NCI-H2196 (cell line): ENCODE data around the gene OR5AK2.
"Not testable (repeated sequence)": the region's sequence is repeated elsewhere in the genome, so short reads cannot be mapped to it uniquely, and the experiment has no call there.

Experiments
- DNase-seq: peaks from one replicate; lab custom pipeline; 2025; ENCODE audit not compliant: unreplicated experiment; lab: John Stamatoyannopoulos, UW

OR5AK2 gene, protein sequence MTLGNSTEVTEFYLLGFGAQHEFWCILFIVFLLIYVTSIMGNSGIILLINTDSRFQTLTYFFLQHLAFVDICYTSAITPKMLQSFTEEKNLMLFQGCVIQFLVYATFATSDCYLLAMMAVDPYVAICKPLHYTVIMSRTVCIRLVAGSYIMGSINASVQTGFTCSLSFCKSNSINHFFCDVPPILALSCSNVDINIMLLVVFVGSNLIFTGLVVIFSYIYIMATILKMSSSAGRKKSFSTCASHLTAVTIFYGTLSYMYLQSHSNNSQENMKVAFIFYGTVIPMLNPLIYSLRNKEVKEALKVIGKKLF

DNA sequence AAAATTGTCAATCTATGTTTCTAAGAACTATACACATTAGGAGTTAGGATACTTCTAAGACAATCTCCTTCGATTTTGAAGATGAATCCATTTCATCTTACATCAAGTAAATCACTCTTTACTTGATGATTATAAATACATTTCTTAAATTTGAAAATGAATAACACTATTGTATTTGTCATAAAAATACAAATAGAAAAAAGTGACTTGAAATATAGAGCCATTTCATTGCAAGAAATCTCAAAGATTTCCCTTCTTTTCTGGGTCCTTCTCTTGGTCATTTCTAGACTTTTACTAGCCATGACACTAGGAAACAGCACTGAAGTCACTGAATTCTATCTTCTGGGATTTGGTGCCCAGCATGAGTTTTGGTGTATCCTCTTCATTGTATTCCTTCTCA lies at the start of gene OR5AK2:
OR5AK2 (plus strand) TSS at position 301 of the 400 bp plus-strand sequence; CDS start at position 301, 0 bp downstream.
- DNase-seq, result no peak

DNA sequence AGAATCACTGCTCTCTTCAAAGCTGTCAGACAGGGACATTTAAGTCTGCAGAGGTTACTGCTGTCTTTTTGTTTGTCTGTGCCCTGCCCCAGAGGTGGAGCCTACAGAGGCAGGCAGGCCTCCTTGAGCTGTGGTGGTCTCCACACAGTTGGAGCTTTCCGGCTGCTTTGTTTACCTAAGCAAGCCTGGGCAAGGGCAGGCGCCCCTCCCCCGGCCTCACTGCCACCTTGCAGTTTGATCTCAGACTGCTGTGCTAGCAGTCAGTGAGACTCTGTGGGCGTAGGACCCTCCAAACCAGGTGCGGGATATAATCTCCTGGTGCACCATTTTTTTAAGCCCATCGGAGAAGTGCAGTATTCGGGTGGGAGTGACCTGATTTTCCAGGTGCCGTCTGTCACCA lies 43.2 kb upstream of the OR5AK2 start:
- not testable (repeated sequence) for DNase-seq

DNA sequence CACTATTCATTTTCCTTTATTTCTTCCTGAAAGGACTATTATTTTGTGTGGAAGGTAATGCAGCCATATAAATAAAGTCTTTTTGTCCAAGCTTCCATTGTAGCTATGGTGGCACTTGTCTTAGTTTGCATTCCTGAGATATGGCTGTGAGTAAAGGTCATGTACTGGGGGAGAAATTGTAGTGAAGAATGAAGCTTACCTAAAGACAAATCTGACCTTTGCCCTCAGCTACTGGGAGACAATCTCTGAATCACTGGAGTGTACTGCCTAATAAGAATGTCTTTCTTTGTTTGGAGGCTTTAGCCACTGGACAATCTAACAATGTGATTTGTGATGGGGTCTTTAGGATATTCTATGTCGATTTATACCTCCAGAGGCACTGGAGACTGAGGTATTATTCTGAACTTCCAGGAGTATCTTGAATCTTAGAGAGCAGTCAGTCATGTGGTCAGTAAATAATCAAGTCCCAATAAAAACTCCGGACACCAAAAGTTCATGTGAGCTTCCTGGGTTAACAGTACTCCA lies 39.7 kb upstream of the OR5AK2 start:
- no peak for DNase-seq

DNA sequence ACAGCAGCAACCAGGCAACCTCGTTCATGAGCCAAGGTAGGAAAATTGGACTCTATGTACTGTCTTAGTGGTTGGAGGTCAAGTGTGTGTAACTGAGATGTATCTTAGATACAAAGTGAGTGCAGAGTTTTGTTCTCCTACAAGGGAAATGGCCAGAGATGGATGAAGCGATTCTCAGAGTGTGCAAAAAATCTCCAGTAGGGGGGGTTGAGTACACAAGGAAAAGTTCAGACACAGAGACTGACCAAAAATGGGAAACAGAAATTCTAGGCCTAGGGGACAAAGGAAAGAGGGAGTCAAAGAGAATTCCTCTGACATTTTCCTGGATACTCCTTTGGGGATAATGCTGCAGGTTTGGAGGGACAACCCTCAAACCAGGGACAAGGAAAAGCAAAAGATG lies 38.2 kb upstream of the OR5AK2 start:
- DNase-seq, result no peak

DNA sequence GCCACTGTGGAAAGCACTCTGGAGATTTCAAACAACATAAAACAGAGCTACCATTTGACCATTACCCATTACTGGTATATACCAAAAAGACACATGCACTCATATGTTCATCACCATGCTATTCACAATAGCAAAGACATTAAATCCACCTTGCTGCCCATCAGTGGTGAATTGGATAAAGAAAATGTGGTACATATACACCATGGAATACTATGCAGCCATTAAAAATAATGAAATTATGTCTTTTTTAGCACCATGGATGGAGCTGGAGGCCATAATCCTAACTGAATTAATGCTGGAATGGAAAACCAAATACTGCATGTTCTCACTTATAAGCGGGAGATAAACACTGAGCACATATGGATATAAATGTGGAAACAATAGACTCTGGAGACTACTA lies 34.8 kb upstream of the OR5AK2 start:
- not testable (repeated sequence) for DNase-seq

DNA sequence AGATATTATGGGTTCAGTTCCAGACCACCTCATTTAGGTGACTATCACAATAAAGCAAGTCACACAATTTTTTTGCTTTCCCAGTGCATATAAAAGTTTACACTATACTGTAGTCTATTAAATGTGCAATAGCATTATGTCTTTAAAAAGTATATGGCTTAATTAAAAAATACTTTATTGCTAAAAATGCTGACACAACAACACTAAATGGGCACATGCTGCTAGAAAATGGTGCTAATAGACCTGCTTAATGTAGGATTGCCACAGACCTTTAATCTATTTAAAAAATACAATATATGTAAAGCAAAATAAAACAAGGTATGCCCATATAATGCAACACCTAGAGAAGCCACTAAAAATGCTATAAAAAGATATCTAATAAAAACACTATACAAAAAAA lies 27.1 kb upstream of the OR5AK2 start:
- DNase-seq, result no peak

DNA sequence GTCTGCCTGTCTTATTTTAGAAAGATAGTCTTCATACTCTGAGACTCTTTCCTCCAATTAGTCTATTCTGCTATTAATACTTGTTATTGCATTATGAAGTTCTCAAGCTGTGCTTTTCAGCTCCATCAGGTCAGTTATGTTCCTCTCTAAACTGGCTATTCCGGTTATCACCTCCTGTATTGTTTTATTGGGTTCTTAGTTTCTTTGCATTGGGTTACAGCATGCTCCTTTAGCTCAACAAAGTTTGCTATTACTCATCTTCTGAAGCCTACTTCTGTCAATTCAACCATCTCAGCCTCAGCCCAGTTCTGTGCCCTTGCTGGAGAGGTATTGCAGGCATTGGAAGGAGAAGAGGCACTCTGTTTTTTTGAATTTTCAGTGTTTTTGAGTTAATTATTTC lies 21.0 kb upstream of the OR5AK2 start:
- no peak for DNase-seq

DNA sequence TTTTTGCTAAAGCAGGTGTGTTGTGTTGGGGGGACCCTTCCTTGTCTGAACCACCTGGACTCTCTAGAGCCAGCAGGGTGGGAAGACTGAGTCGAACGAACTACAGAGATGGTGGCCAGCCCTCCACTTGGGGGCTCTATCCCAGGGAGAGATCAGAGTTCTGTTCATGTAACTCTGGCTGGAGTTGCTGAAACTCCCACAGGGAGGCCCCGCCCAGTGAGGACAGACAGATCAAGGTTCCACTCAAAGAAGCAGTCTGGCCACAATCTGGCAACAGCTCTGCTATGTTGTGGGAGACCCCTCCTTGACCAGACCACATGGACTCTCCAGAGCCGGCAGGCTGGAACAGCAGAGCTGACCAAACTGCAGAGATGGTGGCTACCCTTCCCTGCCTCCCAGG lies 20.2 kb upstream of the OR5AK2 start:
- DNase-seq, result no peak

DNA sequence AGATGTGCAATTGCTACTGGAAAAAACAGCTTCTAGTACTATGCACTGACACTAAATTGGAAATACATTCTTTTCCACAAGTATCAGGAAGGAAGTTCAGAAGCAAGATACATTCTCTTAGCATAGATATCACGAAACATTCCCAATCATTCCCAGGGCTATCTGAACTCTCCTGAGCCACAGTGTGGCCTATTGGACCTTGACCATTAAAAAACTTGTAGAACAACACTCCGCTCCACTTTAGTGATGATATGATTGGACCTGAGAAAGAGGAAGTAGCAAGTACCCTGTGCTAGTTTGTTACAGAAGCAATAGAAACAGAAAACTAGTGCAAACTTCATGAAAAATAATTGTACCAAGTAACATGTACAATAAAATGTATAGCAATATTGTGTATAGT lies 11.4 kb upstream of the OR5AK2 start:
- DNase-seq, result no peak

DNA sequence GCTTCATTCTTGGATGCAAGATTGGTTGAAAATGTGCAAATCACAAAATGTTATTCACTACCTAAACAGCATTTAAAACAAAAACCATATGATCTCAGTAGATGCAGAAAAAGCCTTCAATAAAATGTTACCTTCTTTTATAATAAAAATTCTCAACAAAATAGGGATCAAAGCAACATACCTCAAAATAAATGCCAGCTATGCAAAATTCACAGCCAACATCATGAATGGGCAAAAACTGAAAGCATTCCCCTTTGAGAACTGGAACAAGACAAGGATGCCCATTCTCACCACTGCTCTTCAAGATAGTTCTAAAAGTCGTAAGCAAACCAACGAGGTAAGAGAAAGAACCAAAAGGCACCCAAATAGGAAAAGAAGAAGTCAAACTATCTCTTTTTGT lies 2.0 kb downstream of the OR5AK2 start:
- no peak for DNase-seq

DNA sequence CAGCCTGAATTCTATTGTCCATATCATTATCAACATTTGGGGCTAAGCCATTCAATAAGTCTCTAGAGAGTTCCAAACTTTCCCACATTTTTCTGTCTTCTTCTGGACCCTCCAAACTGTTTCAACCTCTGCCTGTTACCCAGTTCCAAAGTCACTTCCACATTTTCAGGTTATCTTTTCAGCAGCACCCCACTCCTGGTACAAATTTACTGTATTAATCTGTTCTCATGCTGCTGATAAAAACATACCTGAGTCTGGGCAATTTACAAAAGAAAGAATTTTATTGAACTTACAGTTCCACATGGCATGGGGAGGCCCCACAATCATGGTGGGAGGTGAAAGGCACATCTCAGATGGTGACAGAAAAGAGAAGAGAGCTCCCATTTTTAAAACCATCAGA lies 5.8 kb downstream of the OR5AK2 start:
- no peak for DNase-seq

DNA sequence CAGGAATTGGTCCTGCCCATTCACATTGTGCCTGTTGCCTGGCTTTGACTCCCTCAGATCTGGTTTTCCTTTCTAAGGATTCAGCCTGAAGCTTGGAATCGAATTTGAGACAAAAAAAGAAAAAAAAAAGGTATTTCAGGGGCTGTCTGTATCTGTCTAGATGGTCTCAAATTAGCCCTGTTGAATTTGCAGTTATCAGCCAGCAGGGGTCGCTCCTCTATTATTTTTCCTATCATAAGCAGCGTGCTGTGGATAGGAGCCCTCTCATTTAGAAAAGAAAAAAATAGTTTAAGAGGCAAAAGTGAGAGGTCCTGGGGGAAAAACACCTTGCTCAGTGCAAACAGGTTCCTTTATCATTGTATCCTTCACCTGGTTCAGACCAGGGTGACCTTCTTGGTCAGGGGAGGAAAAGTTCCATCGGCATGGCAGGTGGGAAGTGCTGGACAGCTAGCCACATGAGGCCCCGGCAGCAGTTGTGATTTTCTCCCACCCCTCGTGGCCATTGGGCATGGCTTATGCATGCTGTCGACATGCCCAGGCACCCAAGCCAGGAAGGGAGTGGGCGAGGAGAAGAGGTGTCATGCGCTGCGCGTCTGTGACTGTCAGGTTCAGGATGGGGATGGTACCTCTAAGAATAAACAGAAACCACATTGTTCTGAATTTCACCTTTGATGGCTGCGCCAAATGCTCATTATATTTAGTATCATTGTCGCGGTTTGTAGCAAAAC lies 13.1 kb downstream of the OR5AK2 start:
- DNase-seq, result no peak

DNA sequence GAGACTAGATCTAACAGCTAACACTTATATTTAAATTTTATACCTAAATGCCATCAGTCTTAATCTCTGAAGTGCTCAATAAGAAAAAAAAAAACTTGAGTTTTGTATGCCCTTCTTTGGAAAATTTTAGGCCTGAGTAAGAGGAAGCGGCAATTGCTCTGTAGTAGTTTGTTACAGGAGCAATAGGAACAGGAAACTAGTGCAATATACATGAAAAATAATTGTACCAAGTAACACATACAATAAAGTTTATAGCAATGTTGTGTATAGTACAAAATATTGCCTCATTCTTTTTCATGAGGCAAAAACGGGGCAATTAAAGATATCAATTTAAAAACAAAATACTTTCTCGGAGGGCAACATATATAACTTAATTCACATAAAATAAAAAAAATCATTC lies 19.7 kb downstream of the OR5AK2 start:
- DNase-seq, result no peak

DNA sequence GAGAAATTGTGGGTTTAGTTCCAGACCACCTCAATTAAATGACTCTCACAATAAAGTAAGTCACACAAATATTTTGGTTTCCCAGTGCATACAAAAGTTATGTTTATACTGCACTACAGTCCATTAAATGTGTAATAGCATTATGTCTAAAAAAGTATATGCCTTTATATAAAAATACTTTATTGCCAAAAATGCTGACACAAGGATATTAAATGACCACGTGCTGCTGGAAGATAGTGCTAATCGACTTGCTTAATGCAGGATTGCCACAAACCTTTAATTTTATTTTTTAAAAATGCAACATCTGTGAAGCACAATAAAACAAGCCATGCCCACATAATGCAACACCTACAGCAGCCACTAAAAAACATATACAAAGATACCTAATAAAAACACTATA lies 27.0 kb downstream of the OR5AK2 start:
- DNase-seq, result no peak

DNA sequence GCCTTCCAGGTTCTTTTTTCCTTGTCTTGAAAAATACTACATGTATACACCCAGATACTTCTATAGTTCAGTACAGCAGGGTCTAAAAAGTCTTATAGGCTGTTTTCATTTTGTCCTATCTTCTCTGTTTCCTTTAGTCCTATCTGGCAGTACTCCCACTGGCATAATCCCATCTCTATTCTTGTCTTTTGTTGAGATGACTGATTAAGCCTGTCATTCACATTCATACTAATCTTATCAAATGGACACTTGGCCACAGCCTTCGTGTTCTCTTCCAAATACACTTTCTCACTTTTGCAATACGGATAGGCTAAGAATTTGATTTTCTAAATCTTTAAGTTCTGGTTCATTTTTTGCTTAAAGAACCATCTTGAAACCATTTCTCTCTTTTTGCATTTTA lies 42.8 kb downstream of the OR5AK2 start:
- DNase-seq, result no peak
